Type B pancreatic cell (in vitro differentiated cells): ENCODE data around the gene OR10H1. TPM values are rescaled to one million over a fixed set of nuclear protein-coding genes. Genes with fewer than 3 reads are reported as not detected.
"Not testable (repeated sequence)": the region's sequence is repeated elsewhere in the genome, so short reads cannot be mapped to it uniquely, and the experiment has no call there.

Experiments used
- DNase-seq: peaks from one replicate; pipeline ENCODE4 v3.0.0; 2021; ENCODE audit warnings: mixed read lengths; ENCODE audit not compliant: unreplicated experiment; ENCODE audit errors: extremely low spot score
- H3K27ac Mint-ChIP-seq: 2 replicates; pipeline ENCODE4 v1.8.0; 2021; ENCODE audit warnings: mild to moderate bottlenecking, mixed read lengths
- H3K27me3 Mint-ChIP-seq: 2 replicates; pipeline ENCODE4 v1.8.0; 2021; ENCODE audit warnings: mixed read lengths
- H3K36me3 Mint-ChIP-seq: 2 replicates; pipeline ENCODE4 v1.8.0; 2021; ENCODE audit warnings: mixed read lengths
- H3K4me1 Mint-ChIP-seq: one replicate; pipeline ENCODE4 v1.8.0; 2021; ENCODE audit warnings: mixed read lengths; ENCODE audit not compliant: unreplicated experiment
- H3K4me3 Mint-ChIP-seq: 2 replicates; pipeline ENCODE4 v1.8.0; 2021; ENCODE audit warnings: mild to moderate bottlenecking, mixed read lengths
- H3K9me3 Mint-ChIP-seq: 2 replicates; pipeline ENCODE4 v1.8.0; 2021; ENCODE audit warnings: mixed read lengths
- CTCF ChIP-seq: fragments of 200-600 bp; sonication (generic); conservative IDR thresholded peaks from 2 replicates; pipeline ENCODE4 v1.5.0; 2021; ENCODE audit warnings: antibody characterized with exemption, mild to moderate bottlenecking
- total RNA-seq: library from RNA; stranded (reverse); gene quantifications from 2 replicates; pipeline ENCODE4 v1.2.1, GENCODE V29; 2021; ENCODE audit warnings: low replicate concordance

OR10H1 gene
- total RNA-seq, 1 donor from 2014 or later: not detected

- no peaks in the 10 kb centered on the region for H3K9me3 Mint-ChIP-seq
- H3K27me3 Mint-ChIP-seq: no peaks in the 10 kb centered on the region
- no peak for TF ChIP-seq CTCF
- no peaks in the 10 kb centered on the region for H3K36me3 Mint-ChIP-seq
- H3K27ac Mint-ChIP-seq: no peak overlapping the region
- H3K4me1 Mint-ChIP-seq: no peaks in the 10 kb centered on the region
- H3K4me3 Mint-ChIP-seq: no peak overlapping the region
- DNase-seq: no peak
Measured at GRCh38 chr19:15820646-15821045, 5.2 kb upstream of the OR10H1 start.

GRCh38 chr19:15813916-15814315 is 1.5 kb downstream of the OR10H1 start:
- TF ChIP-seq CTCF: no peak
- H3K36me3 Mint-ChIP-seq: no peaks in the 10 kb centered on the region
- DNase-seq: no peak
- H3K4me3 Mint-ChIP-seq: no peak overlapping the region
- no peaks in the 10 kb centered on the region for H3K4me1 Mint-ChIP-seq
- peaks cover 4% of the 10 kb centered on the region for H3K9me3 Mint-ChIP-seq
- no peak overlapping the region for H3K27ac Mint-ChIP-seq
- no peaks in the 10 kb centered on the region for H3K27me3 Mint-ChIP-seq

GRCh38 chr19:15812060-15812722 is 3.3 kb downstream of the OR10H1 start:
- DNase-seq: no peak
- no peak overlapping the region for H3K27ac Mint-ChIP-seq
- H3K27me3 Mint-ChIP-seq: no peaks in the 10 kb centered on the region
- peaks cover 4% of the 10 kb centered on the region for H3K9me3 Mint-ChIP-seq
- H3K4me1 Mint-ChIP-seq: no peaks in the 10 kb centered on the region
- no peak overlapping the region for H3K4me3 Mint-ChIP-seq
- H3K36me3 Mint-ChIP-seq: no peaks in the 10 kb centered on the region
- TF ChIP-seq CTCF: no peak

GRCh38 chr19:15811476-15811875 is 4.0 kb downstream of the OR10H1 start:
- Mint-ChIP-seq H3K4me1 (no peaks in the 10 kb centered on the region), H3K27ac (no peak overlapping the region), H3K27me3 (no peaks in the 10 kb centered on the region), H3K4me3 (no peak overlapping the region), H3K36me3 (no peaks in the 10 kb centered on the region), H3K9me3 (peaks cover 4% of the 10 kb centered on the region)
- DNase-seq: no peak
- TF ChIP-seq CTCF: no peak

- peaks cover 4% of the 10 kb centered on the region for H3K9me3 Mint-ChIP-seq
Measured at GRCh38 chr19:15810335-15810734, 5.1 kb downstream of the OR10H1 start.

GRCh38 chr19:15794279-15794678 is 21.2 kb downstream of the OR10H1 start:
- not testable (repeated sequence) for H3K27me3 Mint-ChIP-seq, H3K27ac Mint-ChIP-seq, H3K9me3 Mint-ChIP-seq, H3K4me1 Mint-ChIP-seq, H3K36me3 Mint-ChIP-seq, DNase-seq, H3K4me3 Mint-ChIP-seq

More at GRCh38 chr19:15810335-15810734, 5.1 kb downstream of the OR10H1 start:
- Mint-ChIP-seq H3K4me1 (no peaks in the 10 kb centered on the region), H3K4me3 (no peak overlapping the region), H3K27me3 (no peaks in the 10 kb centered on the region), H3K36me3 (no peaks in the 10 kb centered on the region), H3K27ac (no peak overlapping the region)
- TF ChIP-seq CTCF: no peak
- no peak for DNase-seq
